Endothelial cell of umbilical vein (primary cell): ENCODE measurements around the gene TBL3. TPM values are rescaled to one million over a fixed set of nuclear protein-coding genes. Genes with fewer than 3 reads are reported as not detected.

Experiments used
- BruUV-seq: library from RNA; stranded (reverse); fragments of 400-500 nt; replicated peaks from 2 replicates; lab custom pipeline; 2021; lab: Mats Ljungman, UMichigan
- CTCF ChIA-PET: fragments of 300-600, 350-600 bp; sonication (Branson Sonifier 250); formaldehyde crosslinking; loops from one replicate; lab custom pipeline; 2021; ENCODE audit warnings: antibody characterized with exemption, inconsistent platforms; lab: Charles Lee
- POLR2A ChIA-PET: fragments of 300-600, 350-600 bp; sonication (Branson Sonifier 250); formaldehyde crosslinking; loops from one replicate; lab custom pipeline; 2021; ENCODE audit warnings: antibody characterized with exemption, inconsistent platforms; lab: Charles Lee
- DNase-seq: peaks from one replicate; pipeline ENCODE4 v3.0.0-alpha.2; 2011; ENCODE audit warnings: low read depth, low spot score
- FAIRE-seq: peaks from 2 replicates; lab custom pipeline; 2011; peaks lifted over from hg19 to GRCh38; lab: Jason Lieb, UNC
- H2AFZ ChIP-seq: 2 replicates; pipeline ENCODE4 v1.6.0; 2012; ENCODE audit warnings: low read depth, low read length, control low read depth, inconsistent platforms
- H3K27ac ChIP-seq: 2 replicates; pipeline ENCODE4 v1.5.1; 2011; ENCODE audit warnings: low read depth, mild to moderate bottlenecking, control low read depth, low read length, moderate library complexity; ENCODE audit not compliant: insufficient read depth
- H3K27me3 ChIP-seq, 2 experiments: 2 replicates each; pipeline versions ENCODE4 v1.6.0 to v1.6.1; 2011; ENCODE audit warnings: low read length in 2 of 2, mixed read lengths in 1 of 2; ENCODE audit not compliant: control insufficient read depth in 2 of 2, insufficient read depth in 2 of 2
- H3K36me3 ChIP-seq, 2 experiments: 2 replicates in 1 of 2; 3 replicates in 1 of 2; pipeline ENCODE4 v1.5.1; 2011; ENCODE audit warnings: low read length in 2 of 2, mild to moderate bottlenecking in 1 of 2, moderate library complexity in 1 of 2; ENCODE audit not compliant: control insufficient read depth in 2 of 2, insufficient read depth in 2 of 2; ENCODE audit errors: extremely low read depth in 1 of 2
- H3K4me1 ChIP-seq: 3 replicates; pipeline ENCODE4 v1.5.1; 2011; ENCODE audit warnings: mild to moderate bottlenecking, low read length; ENCODE audit not compliant: control insufficient read depth, insufficient read depth; ENCODE audit errors: extremely low read depth
- H3K4me2 ChIP-seq: 2 replicates; pipeline ENCODE4 v1.6.1; 2011; ENCODE audit warnings: low read length, control low read depth, mixed read lengths; ENCODE audit not compliant: insufficient read depth
- H3K4me3 ChIP-seq, 3 experiments: fragments of 200-600 bp in 1 of 3; sonication (generic), shearing (Covaris generic) in 1 of 3; replicated peaks in 1 of 3; 2 replicates each; pipeline ENCODE4 v1.5.1; 2011 to 2016; ENCODE audit warnings: control low read depth in 3 of 3, low read length in 3 of 3, mild to moderate bottlenecking in 2 of 3, inconsistent platforms in 1 of 3, low read depth in 1 of 3, moderate library complexity in 1 of 3; ENCODE audit not compliant: insufficient read depth in 1 of 3
- H3K79me2 ChIP-seq: 2 replicates; pipeline ENCODE4 v1.6.0; 2012; ENCODE audit warnings: low read length, inconsistent platforms; ENCODE audit not compliant: control insufficient read depth, insufficient read depth
- H3K9ac ChIP-seq: replicated peaks from 2 replicates; pipeline ENCODE3; 2011; ENCODE audit warnings: low read length, control low read depth; ENCODE audit not compliant: insufficient read depth; ENCODE audit errors: extremely low read depth
- H3K9me1 ChIP-seq: replicated peaks from 3 replicates; pipeline ENCODE4 v1.6.0; 2011; ENCODE audit warnings: mild to moderate bottlenecking, low read length; ENCODE audit not compliant: control insufficient read depth, insufficient read depth; ENCODE audit errors: extremely low read depth
- H3K9me3 ChIP-seq: replicated peaks from 2 replicates; pipeline ENCODE4 v1.5.1; 2012; ENCODE audit warnings: low read length, inconsistent platforms; ENCODE audit not compliant: control insufficient read depth, insufficient read depth
- H4K20me1 ChIP-seq: replicated peaks from 2 replicates; pipeline ENCODE3; 2011; ENCODE audit warnings: mild to moderate bottlenecking, low read length; ENCODE audit not compliant: control insufficient read depth, insufficient read depth; ENCODE audit errors: extremely low read depth
- CTCF ChIP-seq, 2 donors: IDR thresholded peaks; 1 replicate in 1 of 2; 2 replicates in 1 of 2; pipeline ENCODE4 v1.5.1; 2011; ENCODE audit warnings: low read length in 2 of 2, mild to moderate bottlenecking in 2 of 2, moderate library complexity in 2 of 2, control low read depth in 1 of 2, inconsistent platforms in 1 of 2, low read depth in 1 of 2; ENCODE audit not compliant: insufficient read depth in 1 of 2; ENCODE audit errors: extremely low read depth in 1 of 2
- EZH2 ChIP-seq: IDR thresholded peaks from 2 replicates; pipeline ENCODE4 v1.6.1; 2012; ENCODE audit warnings: borderline replicate concordance, low read depth, mild to moderate bottlenecking, moderate library complexity, low read length, inconsistent platforms; ENCODE audit not compliant: severe bottlenecking
- FOS ChIP-seq: IDR thresholded peaks from 2 replicates; pipeline ENCODE4 v1.6.1; 2011; ENCODE audit warnings: mild to moderate bottlenecking, low read length, moderate library complexity, borderline replicate concordance; ENCODE audit not compliant: insufficient read depth
- JUN ChIP-seq: IDR thresholded peaks from 2 replicates; pipeline ENCODE4 v1.6.1; 2011; ENCODE audit warnings: borderline replicate concordance, low read depth; ENCODE audit not compliant: insufficient read length, insufficient read depth
- dilution Hi-C: fragments of 300-500 bp; cut with MboI; formaldehyde crosslinking; loops from one replicate; pipeline ENCODE4 v1.15.0; 2019; ENCODE audit warnings: low sequenced_read_pairs; ENCODE audit not compliant: extremely low pct_ligation_motif_present
- intact Hi-C: fragments of 100-400 bp; cut with micrococcal nuclease; formaldehyde crosslinking; loops from one replicate; pipeline ENCODE4 v1.10.0; 2022
- polyA plus RNA-seq, 4 experiments: library from polyadenylated mRNA; depleted of rRNA in 3 of 4; stranded (reverse) in 3 of 4; unstranded in 1 of 4; fragments of >200 nt; gene quantifications; 2 replicates each; pipeline versions ENCODE4 v1.2.1 to v1.2.3, GENCODE V29; 2011 to 2012; ENCODE audit warnings: missing spikeins in 1 of 4
- total RNA-seq: library from RNA; stranded (reverse); gene quantifications from 2 replicates; pipeline ENCODE4 v1.2.3, GENCODE V29; 2021

TBL3 gene
- total and polyA plus RNA-seq, 2 donors (not counting 3 experiments of a cell fraction or from before 2014, with no cell fraction given), result 42.2 to 77.1 TPM

GRCh38 chr16:1976216-1976520 is 4.3 kb downstream of the TBL3 start:
- DNase-seq (no peak), FAIRE-seq (no peak)
- TF ChIP-seq FOS, result no peak
- no peak for TF ChIP-seq EZH2
- no peak for TF ChIP-seq JUN
- TF ChIP-seq CTCF (IDR thresholded peaks at IDR 0.05; ENCODE audit: extremely low read depth in 1 of 2, insufficient read depth in 1 of 2, low read depth in 1 of 2, low read length in 2 of 2), result no peak
- Histone ChIP-seq H3K4me3 (no peak overlapping the region), H3K4me2 (no peak overlapping the region), H3K9ac (no peak overlapping the region), H2AFZ (no peak overlapping the region), H3K4me1 (peaks cover 4% of the 10 kb centered on the region), H3K27me3 (peaks cover 19 to 21% of the 10 kb centered on the region in 2 experiments), H3K27ac (no peak overlapping the region), H4K20me1 (no peaks in the 10 kb centered on the region), H3K9me1 (no peaks in the 10 kb centered on the region), H3K36me3 (peaks cover 9 to 37% of the 10 kb centered on the region in 2 experiments), H3K9me3 (no peaks in the 10 kb centered on the region), H3K79me2 (peaks cover 15% of the 10 kb centered on the region)
- intact Hi-C loops, result no loop called here
- BruUV-seq, result no TSS peak
- dilution Hi-C loops, result no loop called here
- ChIA-PET CTCF (no interaction called here), POLR2A (no interaction called here)
